ENCODE measurements around the gene CDK14.
A peak's percentile ranks its signal among the peaks of the same experiment; 100 is the strongest.
"Not testable (repeated sequence)": the region's sequence is repeated elsewhere in the genome, so short reads cannot be mapped to it uniquely, and the experiment has no call there.

Gene CDK14

GRCh38 chr7:90597563-90598253 lies 1.6 kb downstream of the CDK14 start:
- DNase-seq: no peak

- no peak for DNase-seq
Measured at GRCh38 chr7:90599038-90599437, 2.9 kb downstream of the CDK14 start.

GRCh38 chr7:90599892-90600555 lies 3.9 kb downstream of the CDK14 start:
- peak; percentile 36 for DNase-seq

GRCh38 chr7:90602303-90602702 lies 6.2 kb downstream of the CDK14 start:
- DNase-seq: no peak

GRCh38 chr7:90603346-90603745 lies 7.2 kb downstream of the CDK14 start:
- no peak for DNase-seq

- no peak for DNase-seq
Measured at GRCh38 chr7:90604383-90604782, 8.3 kb downstream of the CDK14 start.

GRCh38 chr7:90605055-90605454 lies 8.9 kb downstream of the CDK14 start:
- no peak for DNase-seq

- DNase-seq: no peak
Measured at GRCh38 chr7:90607196-90607595, 11.1 kb downstream of the CDK14 start.

DNA sequence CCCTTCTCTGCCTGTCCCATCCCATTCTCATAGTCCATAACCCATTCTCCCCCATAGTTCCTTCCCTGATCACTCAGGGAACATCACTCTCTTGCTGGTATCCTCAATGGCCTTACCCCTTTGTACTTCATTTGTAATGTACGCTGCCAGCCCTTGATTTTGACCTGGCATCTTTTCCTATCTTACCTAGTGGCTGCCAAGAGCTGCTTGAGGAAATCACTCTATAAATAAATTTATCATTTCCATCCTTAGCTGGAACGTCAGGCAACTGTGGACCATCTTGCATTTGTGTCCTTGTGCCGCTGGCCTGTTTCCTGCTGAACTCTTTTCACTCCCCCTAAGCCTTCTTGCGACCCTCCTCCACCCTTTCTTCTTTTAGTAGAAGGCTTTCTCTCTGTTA lies 14.0 kb downstream of the CDK14 start:
- no peak for DNase-seq

DNA sequence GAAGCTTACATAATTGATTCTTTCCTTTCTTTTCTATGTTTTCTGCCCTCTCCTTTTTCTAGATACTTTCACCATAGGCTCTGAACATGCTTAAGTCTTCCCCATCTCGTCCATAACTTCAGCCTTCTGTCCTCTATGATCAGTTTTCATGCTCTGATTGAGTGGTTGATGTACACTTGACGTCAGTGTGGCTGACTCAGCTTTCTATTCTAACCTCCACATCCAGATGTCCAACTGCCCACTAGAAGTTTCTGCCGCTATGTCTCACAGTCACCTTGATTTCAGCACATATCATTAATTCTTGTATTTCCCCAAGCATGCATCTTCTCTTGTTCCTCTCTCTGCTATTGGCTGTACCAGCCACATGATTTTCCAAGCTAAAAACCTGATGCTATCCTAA lies 15.0 kb downstream of the CDK14 start:
- DNase-seq: no peak

- DNase-seq: no peak
Measured at GRCh38 chr7:90613088-90613498, 17.0 kb downstream of the CDK14 start.

DNA sequence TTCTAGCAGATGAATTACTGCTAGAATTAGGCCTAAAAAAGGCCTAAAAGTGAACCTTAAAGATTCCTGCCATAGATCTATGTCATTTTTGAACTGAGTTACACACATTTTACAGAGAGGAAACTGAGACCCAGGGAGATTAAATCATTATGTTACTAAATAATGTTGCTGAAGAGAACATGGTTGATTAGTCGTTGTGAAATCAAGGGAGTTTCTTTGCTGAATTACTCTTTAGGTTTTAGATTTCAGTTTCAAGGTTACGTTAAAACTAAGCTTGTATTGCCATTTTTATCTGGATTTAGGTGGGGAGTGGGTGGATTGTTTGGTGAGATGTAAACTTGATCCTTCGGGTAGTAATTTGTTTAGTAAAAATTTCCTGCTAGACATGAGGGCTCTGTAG lies 21.3 kb downstream of the CDK14 start:
- DNase-seq: no peak

- DNase-seq: peak; percentile 22
Measured at GRCh38 chr7:90618876-90619275, 22.8 kb downstream of the CDK14 start.

- DNase-seq: no peak
Measured at GRCh38 chr7:90621125-90621746, 25.1 kb downstream of the CDK14 start.

DNA sequence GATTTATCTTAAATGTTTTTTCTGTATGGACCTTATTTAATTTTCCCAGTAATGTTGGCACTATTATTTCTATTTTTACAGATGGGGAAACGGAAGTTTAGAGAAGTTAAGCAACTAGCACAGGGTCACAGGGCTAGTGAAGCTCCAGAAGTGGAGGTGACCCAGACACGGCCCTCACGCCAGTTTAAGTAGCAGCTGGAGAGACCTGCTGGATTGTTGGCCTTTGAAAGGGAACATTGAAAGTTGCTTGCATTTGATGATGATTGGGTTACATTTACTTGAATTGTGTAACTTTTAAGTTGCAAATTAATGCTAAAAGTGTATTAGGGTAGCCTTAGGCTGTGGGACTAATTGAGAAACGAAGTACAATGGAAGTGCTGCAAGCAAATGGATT lies 25.6 kb downstream of the CDK14 start:
- no peak for DNase-seq

DNA sequence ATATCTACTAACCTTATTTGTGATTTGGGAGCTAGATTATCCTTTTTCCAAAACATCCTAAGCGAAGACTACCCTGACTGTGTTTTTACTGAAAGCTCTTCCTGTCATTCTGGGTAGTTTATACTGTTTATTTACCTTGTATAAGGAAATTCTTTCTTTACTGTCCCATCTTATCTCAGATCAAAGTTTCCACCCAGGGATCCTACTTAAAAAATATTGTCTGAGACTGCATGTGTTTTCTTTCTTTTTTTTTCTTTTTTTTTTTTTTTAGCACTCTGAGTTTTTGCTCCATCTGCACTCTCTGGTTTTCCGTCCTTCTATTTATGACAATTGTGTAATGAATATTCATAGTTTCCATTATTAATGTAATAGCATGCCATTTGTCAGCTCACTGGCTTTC lies 26.5 kb downstream of the CDK14 start:
- DNase-seq: no peak

- no peak for DNase-seq
Measured at GRCh38 chr7:90624225-90624911, 28.2 kb downstream of the CDK14 start.

DNA sequence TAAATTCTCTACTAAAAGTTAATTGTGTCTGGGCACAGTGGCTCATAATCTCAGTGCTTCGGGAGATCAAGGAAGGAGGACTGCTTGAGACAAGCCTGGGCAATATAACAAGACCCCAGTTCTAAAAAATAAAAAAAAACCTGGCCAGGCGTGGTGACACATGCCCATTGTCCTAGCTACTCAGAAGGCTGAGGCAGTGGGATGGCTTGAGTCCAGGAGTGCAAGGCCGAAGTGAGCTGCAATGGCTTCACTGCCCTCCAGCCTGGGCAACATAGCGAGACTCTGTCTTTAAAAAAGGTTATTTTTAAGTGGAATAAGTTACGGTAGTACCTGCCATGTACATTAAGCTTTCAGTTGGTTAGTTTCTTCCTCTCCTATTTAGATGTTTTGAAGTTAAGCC lies 28.9 kb downstream of the CDK14 start:
- DNase-seq: no peak

DNA sequence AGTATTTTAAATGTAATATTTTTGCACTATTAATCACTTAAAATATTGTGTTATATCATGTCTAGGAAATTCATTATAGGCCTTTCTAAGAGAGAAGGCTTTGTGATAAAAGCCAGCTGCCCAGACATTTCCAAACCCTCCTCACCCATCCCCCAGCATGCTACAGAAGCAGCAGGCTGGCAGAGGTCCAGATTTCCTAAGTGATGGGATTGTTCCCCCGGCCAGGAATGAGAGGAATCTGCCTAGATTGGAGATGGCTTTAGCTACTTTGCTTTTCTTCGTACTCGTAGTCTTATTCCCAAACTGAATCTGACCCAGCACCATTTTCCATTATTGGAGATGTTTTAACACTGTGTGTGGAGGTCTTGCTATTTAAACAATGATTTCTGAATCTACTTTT lies 29.4 kb downstream of the CDK14 start:
- DNase-seq: no peak

GRCh38 chr7:90626013-90626412 lies 29.9 kb downstream of the CDK14 start:
- no peak for DNase-seq

DNA sequence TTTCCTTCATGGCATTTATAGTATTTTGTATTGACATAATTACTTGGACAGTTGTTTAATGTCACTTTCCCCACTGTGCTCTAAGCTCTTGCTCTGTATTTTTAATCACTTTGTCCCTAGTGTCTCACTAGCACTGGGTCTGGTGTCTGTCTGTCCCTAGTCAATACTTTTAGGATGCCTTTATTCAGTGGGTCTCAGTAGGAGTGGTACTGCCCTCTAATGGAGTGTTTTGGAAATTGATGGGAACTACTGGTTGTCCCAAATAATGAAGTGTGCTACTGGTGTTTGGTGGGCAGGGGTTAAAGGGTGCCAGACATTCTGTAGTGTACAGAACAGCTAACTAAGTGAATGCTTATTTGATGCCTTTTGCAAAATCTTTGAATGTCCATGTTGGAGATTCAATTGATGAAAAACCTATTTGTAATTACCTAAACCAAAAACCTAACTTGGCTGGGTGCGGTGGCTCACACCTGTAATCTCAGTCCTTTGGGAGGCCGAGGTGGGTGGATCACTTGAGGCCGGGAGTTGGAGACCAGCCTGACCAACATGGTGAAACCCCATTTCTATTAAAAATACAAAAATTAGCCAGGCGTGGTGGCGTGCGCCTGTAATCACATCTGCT lies 33.3 kb downstream of the CDK14 start:
- no peak for DNase-seq

- DNase-seq: no peak
Measured at GRCh38 chr7:90631502-90631901, 35.4 kb downstream of the CDK14 start.

DNA sequence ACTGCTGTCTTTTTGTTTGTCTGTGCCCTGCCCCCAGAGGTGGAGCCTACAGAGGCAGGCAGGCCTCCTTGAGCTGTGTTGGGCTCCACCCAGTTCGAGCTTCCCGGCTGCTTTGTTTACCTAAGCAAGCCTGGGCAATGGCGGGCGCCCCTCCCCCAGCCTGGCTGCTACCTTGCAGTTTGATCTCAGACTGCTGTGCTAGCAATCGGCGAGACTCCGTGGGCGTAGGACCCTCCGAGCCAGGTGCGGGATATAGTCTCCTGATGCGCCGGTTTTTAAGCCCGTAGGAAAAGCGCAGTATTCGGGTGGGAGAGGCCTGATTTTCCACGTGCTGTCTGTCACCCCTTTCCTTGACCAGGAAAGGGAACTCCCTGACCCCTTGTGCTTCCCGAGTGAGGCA lies 43.6 kb downstream of the CDK14 start:
- not testable (repeated sequence) for DNase-seq

Data from NCI-H1417 treated with DMSO at 0.1 percent for 48 hours (cell line).